Panc1 (cell line): ENCODE results near the gene RAP1GAP2. TPM values are rescaled to one million over a fixed set of nuclear protein-coding genes. Genes with fewer than 3 reads are reported as not detected.
"Not testable (repeated sequence)": the region's sequence is repeated elsewhere in the genome, so short reads cannot be mapped to it uniquely, and the experiment has no call there.

Source experiments
- ATAC-seq: fragments of 200-7000 bp; cut with Tn5 transposase; 2 replicates; pipeline ENCODE4 v1.9.1; 2020; ENCODE audit warnings: mild to moderate bottlenecking, moderate library complexity
- BruUV-seq: library from RNA; stranded (reverse); fragments of 400-500 nt; replicated peaks from 2 replicates; lab custom pipeline; 2021; lab: Mats Ljungman, UMichigan
- CTCF ChIA-PET: fragments of 300-600 bp; sonication (Branson Sonifier 250); formaldehyde crosslinking; loops from one replicate; lab custom pipeline; 2022; ENCODE audit warnings: antibody characterized with exemption; lab: Charles Lee
- POLR2A ChIA-PET: fragments of 300-600 bp; sonication (Branson Sonifier 250); formaldehyde crosslinking; loops from one replicate; lab custom pipeline; 2022; ENCODE audit warnings: antibody characterized with exemption; lab: Charles Lee
- DNase-seq: peaks from one replicate; pipeline ENCODE4 v3.0.0-alpha.2; 2010; ENCODE audit warnings: low read depth, low spot score
- H3K27ac ChIP-seq: 2 replicates; pipeline ENCODE4 v1.5.1; 2011; ENCODE audit warnings: mild to moderate bottlenecking, low read length, inconsistent platforms
- H3K27me3 ChIP-seq: fragments of 200-500 bp; sonication (Bioruptor generic); 2 replicates; pipeline ENCODE4 v1.6.0; 2014; ENCODE audit warnings: low read length, inconsistent platforms; ENCODE audit not compliant: control insufficient read depth, insufficient read depth
- H3K36me3 ChIP-seq: fragments of 200-500 bp; sonication (Bioruptor generic); 2 replicates; pipeline ENCODE4 v1.5.1; 2014; ENCODE audit warnings: inconsistent platforms, mild to moderate bottlenecking, low read length, moderate library complexity; ENCODE audit not compliant: control insufficient read depth, insufficient read depth
- H3K4me1 ChIP-seq: 2 replicates; pipeline ENCODE4 v1.5.1; 2011; ENCODE audit warnings: inconsistent platforms, mild to moderate bottlenecking, low read length, moderate library complexity; ENCODE audit not compliant: control insufficient read depth, insufficient read depth
- H3K4me3 ChIP-seq, 2 experiments: 2 replicates each; pipeline ENCODE4 v1.5.1; 2011 to 2012; ENCODE audit warnings: low read depth in 2 of 2, low read length in 2 of 2, mild to moderate bottlenecking in 2 of 2, inconsistent platforms in 1 of 2, moderate library complexity in 1 of 2
- H3K9me3 ChIP-seq: fragments of 200-500 bp; sonication (Bioruptor generic); 2 replicates; pipeline ENCODE4 v1.5.1; 2014; ENCODE audit warnings: low read depth, mild to moderate bottlenecking, inconsistent platforms, low read length, moderate library complexity; ENCODE audit not compliant: control insufficient read depth, insufficient read depth
- POLR2AphosphoS5 ChIP-seq: IDR thresholded peaks from 2 replicates; pipeline ENCODE4 v1.6.1; 2012; ENCODE audit warnings: mild to moderate bottlenecking, low read depth, low read length, moderate library complexity
- SIN3A ChIP-seq: IDR thresholded peaks from 2 replicates; pipeline ENCODE4 v1.6.1; 2012; ENCODE audit warnings: low read depth, mild to moderate bottlenecking, low read length, moderate library complexity, borderline replicate concordance; ENCODE audit not compliant: insufficient read depth
- TCF7L2 ChIP-seq: IDR thresholded peaks from 2 replicates; pipeline ENCODE4 v1.6.1; 2011; ENCODE audit warnings: mild to moderate bottlenecking, low read depth, low read length, inconsistent platforms
- in situ Hi-C: cut with HindIII; loops from 2 replicates; pipeline ENCODE4 v1.10.0; 2016; ENCODE audit warnings: low sequenced_read_pairs, low pct_unique_long_range_greater_than_20kb
- intact Hi-C: fragments of 100-400 bp; cut with micrococcal nuclease; formaldehyde crosslinking; loops from one replicate; pipeline ENCODE4 v1.10.0; 2022; ENCODE audit not compliant: unreplicated experiment
- total RNA-seq: library from RNA; stranded (reverse); gene quantifications from one replicate; pipeline ENCODE4 v1.2.1, GENCODE V29; 2021; ENCODE audit not compliant: unreplicated experiment
- TF ChIP-seq, protein P1 (sequence below), 2 experiments: IDR thresholded peaks; 2 replicates each; pipeline ENCODE4 v1.6.1; 2011 to 2012; ENCODE audit warnings: low read depth in 2 of 2, control low read depth in 1 of 2, low read length in 1 of 2, mild to moderate bottlenecking in 1 of 2, moderate library complexity in 1 of 2; ENCODE audit not compliant: insufficient read depth in 1 of 2
- TF ChIP-seq, protein P2 (sequence below): fragments of 450-650 bp; IDR thresholded peaks from 2 replicates; pipeline ENCODE4 v1.5.1; 2017; ENCODE audit warnings: mild to moderate bottlenecking

RAP1GAP2 gene
- total RNA-seq, 1 experiment from 2014 or later = 10.0 TPM

DNA sequence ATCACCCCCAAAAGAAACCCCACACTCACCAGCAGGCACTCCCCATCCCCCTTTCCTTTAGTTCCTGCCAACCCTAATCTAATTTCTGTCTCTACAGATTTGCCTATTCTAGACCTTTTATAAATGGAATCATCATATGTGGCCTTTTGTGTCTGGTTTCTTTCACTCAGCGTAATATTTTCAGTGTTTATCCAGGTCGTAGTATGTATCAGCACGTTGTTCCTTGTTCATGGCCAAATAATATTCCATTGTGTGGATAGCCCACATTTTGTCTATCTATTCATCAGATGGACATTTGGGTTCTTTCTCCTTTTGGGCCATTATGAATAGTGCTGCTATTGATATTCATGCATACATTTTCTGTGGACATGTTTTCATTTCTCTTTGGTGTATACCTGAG, 193.6 kb downstream of the RAP1GAP2 start:
- DNase-seq = no peak
- Histone ChIP-seq H3K36me3 (no peaks in the 10 kb centered on the region; the same call in 1 of the 2 replicates), H3K4me1 (no peaks in the 10 kb centered on the region), H3K27ac (no peak overlapping the region), H3K27me3 (no peaks in the 10 kb centered on the region), H3K4me3 (no peak overlapping the region), H3K9me3 (no peaks in the 10 kb centered on the region)
- intact Hi-C loops (no loop called here), in situ Hi-C loops (no loop called here)
- ATAC-seq = no peak
- BruUV-seq = no TSS peak
- no peak for TF ChIP-seq POLR2AphosphoS5
- no peak for TF ChIP-seq TCF7L2
- TF ChIP-seq, protein P1, sequence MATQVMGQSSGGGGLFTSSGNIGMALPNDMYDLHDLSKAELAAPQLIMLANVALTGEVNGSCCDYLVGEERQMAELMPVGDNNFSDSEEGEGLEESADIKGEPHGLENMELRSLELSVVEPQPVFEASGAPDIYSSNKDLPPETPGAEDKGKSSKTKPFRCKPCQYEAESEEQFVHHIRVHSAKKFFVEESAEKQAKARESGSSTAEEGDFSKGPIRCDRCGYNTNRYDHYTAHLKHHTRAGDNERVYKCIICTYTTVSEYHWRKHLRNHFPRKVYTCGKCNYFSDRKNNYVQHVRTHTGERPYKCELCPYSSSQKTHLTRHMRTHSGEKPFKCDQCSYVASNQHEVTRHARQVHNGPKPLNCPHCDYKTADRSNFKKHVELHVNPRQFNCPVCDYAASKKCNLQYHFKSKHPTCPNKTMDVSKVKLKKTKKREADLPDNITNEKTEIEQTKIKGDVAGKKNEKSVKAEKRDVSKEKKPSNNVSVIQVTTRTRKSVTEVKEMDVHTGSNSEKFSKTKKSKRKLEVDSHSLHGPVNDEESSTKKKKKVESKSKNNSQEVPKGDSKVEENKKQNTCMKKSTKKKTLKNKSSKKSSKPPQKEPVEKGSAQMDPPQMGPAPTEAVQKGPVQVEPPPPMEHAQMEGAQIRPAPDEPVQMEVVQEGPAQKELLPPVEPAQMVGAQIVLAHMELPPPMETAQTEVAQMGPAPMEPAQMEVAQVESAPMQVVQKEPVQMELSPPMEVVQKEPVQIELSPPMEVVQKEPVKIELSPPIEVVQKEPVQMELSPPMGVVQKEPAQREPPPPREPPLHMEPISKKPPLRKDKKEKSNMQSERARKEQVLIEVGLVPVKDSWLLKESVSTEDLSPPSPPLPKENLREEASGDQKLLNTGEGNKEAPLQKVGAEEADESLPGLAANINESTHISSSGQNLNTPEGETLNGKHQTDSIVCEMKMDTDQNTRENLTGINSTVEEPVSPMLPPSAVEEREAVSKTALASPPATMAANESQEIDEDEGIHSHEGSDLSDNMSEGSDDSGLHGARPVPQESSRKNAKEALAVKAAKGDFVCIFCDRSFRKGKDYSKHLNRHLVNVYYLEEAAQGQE (IDR thresholded peaks at IDR 0.05; ENCODE audit: insufficient read depth in 1 of 2, low read depth in 2 of 2, low read length in 1 of 2) = no peak
- no peak for TF ChIP-seq SIN3A
- ChIA-PET CTCF (no interaction called here), POLR2A (no interaction called here)

DNA sequence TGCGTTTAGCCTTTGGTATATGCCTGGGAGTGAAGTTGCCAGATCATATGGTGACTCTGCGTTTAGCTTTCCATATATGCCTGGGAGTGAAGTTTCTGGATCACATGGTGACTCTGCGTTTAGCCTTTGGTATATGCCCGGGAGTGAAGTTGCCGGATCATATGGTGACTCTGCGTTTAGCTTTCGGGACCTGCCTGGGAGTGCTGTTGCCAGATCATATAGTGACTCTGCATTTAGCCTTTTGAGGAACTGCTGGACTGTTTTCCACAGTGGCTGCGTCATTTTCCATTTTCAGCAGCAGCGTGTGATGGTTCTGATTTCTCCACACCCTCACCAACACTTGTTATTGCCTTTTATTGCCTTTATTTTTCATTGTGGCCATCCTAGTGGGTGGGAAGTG, 194.2 kb downstream of the RAP1GAP2 start:
- ChIA-PET CTCF (no interaction called here), POLR2A (no interaction called here)
- ATAC-seq = no peak
- TF ChIP-seq, protein P1 (IDR thresholded peaks at IDR 0.05; ENCODE audit: insufficient read depth in 1 of 2, low read depth in 2 of 2, low read length in 1 of 2) = no peak
- TF ChIP-seq SIN3A = no peak
- TF ChIP-seq TCF7L2 = no peak
- TF ChIP-seq, protein P2, sequence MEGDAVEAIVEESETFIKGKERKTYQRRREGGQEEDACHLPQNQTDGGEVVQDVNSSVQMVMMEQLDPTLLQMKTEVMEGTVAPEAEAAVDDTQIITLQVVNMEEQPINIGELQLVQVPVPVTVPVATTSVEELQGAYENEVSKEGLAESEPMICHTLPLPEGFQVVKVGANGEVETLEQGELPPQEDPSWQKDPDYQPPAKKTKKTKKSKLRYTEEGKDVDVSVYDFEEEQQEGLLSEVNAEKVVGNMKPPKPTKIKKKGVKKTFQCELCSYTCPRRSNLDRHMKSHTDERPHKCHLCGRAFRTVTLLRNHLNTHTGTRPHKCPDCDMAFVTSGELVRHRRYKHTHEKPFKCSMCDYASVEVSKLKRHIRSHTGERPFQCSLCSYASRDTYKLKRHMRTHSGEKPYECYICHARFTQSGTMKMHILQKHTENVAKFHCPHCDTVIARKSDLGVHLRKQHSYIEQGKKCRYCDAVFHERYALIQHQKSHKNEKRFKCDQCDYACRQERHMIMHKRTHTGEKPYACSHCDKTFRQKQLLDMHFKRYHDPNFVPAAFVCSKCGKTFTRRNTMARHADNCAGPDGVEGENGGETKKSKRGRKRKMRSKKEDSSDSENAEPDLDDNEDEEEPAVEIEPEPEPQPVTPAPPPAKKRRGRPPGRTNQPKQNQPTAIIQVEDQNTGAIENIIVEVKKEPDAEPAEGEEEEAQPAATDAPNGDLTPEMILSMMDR = no peak
- no peak for TF ChIP-seq POLR2AphosphoS5
- no TSS peak for BruUV-seq
- in situ Hi-C loops = no loop called here
- Histone ChIP-seq H3K27me3 (no peaks in the 10 kb centered on the region), H3K27ac (no peak overlapping the region), H3K4me3 (no peak overlapping the region), H3K4me1 (no peaks in the 10 kb centered on the region), H3K9me3 (no peaks in the 10 kb centered on the region), H3K36me3 (no peaks in the 10 kb centered on the region; the same call in 1 of the 2 replicates)
- intact Hi-C loops = no loop called here
- no peak for DNase-seq

DNA sequence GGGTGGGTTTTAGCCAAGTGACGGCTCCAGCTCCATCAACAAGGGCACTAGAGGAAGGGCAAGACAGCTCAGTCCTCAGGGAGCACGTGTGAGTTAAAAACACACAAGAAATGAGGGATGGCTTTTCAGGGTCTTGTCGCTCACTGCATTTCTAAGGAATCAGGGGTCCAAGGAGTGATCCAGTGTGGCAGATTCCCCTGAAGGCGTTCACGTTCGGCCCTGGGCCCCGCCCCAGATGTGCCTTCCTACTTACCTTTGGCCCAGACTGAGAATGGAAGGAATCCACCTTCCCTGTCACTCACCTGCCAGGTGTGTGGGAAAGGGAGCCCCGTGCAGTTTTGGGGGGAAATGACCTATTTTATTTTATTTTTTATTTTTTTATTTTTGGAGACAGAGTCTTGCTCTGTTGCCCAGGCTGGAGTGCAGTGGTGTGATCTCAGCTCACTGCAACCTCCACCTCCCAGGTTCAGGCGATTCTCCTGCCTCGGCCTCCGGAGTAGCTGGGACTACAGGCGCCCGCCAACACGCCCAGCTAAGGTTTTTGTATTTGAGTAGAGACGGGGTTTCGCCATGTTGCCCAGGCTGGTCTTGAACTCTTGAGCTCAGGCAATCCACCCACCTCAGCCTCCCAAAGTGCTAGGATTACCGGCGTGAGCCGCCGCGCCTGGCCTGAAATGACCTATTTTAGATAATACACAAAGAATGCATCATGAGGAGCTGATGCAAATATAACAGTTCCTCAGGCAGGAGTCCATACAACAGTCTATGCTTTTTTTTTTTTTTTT, 195.3 kb downstream of the RAP1GAP2 start:
- intact Hi-C loops, H3K36me3 ChIP-seq, BruUV-seq: not testable (repeated sequence)

More for the DNA sequence above, 195.3 kb downstream of the RAP1GAP2 start:
- in situ Hi-C loops, H3K4me3 ChIP-seq, POLR2A ChIA-PET, H3K4me1 ChIP-seq, ATAC-seq, CTCF ChIA-PET, DNase-seq, H3K9me3 ChIP-seq, H3K27ac ChIP-seq, H3K27me3 ChIP-seq: not testable (repeated sequence)
